Adrenal gland (tissue), 12 donors: Measurements from ENCODE around the gene GDPGP1. TPM values are rescaled to one million over a fixed set of nuclear protein-coding genes. Genes with fewer than 3 reads are reported as not detected.

Experiments used
- DNase-seq, 7 donors: peaks; one replicate each; pipeline ENCODE4 v3.0.0-alpha.2; 2019 to 2020
- H3K27ac ChIP-seq, 5 donors: fragments of 200-600 bp; sonication (generic) in 4 of 5; 1 replicate in 3 of 5; 2 replicates in 2 of 5; pipeline versions ENCODE4 v1.5.1 to v1.8.0; 2016 to 2020; ENCODE audit warnings: mild to moderate bottlenecking in 1 of 5
- H3K27me3 ChIP-seq: fragments of 200-600 bp; 2 replicates; pipeline ENCODE4 v1.8.0; 2021
- H3K36me3 ChIP-seq, 2 donors: fragments of 200-600 bp; replicated peaks in 1 of 2; 1 replicate in 1 of 2; 2 replicates in 1 of 2; pipeline versions ENCODE4 v1.5.1 to v1.8.0; 2018 to 2022
- H3K4me1 ChIP-seq, 2 donors: fragments of 200-600 bp; replicated peaks in 1 of 2; 1 replicate in 1 of 2; 2 replicates in 1 of 2; pipeline versions ENCODE4 v1.5.1 to v1.8.0; 2018 to 2021
- H3K4me3 ChIP-seq, 4 donors: fragments of 200-600 bp; sonication (generic) in 3 of 4; one replicate each; pipeline ENCODE4 v1.5.1; 2016 to 2018
- H3K9me3 ChIP-seq, 3 donors: fragments of 200-600 bp; sonication (generic) in 1 of 3; replicated peaks in 1 of 3; 1 replicate in 2 of 3; 2 replicates in 1 of 3; pipeline versions ENCODE4 v1.5.1 to v1.8.0; 2016 to 2021
- CTCF ChIP-seq, 6 experiments: fragments of 450-650 bp in 4 of 6; fragments of 200-600 bp in 2 of 6; sonication (generic) in 1 of 6; IDR thresholded peaks; 1 replicate in 5 of 6; 2 replicates in 1 of 6; pipeline versions ENCODE4 v1.5.1 to v1.8.0; 2016 to 2021; ENCODE audit warnings: antibody characterized with exemption in 6 of 6, mild to moderate bottlenecking in 2 of 6, moderate library complexity in 1 of 6
- POLR2A ChIP-seq, 2 donors: fragments of 450-650 bp; IDR thresholded peaks; one replicate each; pipeline ENCODE4 v1.6.1; 2017; ENCODE audit warnings: antibody characterized with exemption in 2 of 2, mild to moderate bottlenecking in 2 of 2, moderate library complexity in 1 of 2
- WGBS, 4 donors: extraction: QIAGEN DNeasy Blood & Tissue Kit in 2 of 4; methylation state at CpG; one replicate each; pipeline versions ENCODE4 v1.1.5 to v1.1.7; 2013 to 2017; 5-methylcytosine and 5-hydroxymethylcytosine counted together
- intact Hi-C, 2 donors: fragments of 100-400 bp; cut with DNase I; formaldehyde crosslinking; loops; one replicate each; pipeline versions ENCODE4 v1.14.1 to v1.15.0; 2022 to 2023
- polyA plus RNA-seq, 3 donors: library from polyadenylated mRNA; stranded (reverse); fragments of 200-250 nt in 2 of 3; fragments of 350-450 nt in 1 of 3; fragmentation: Illumina TruSeq in 1 of 3; extraction: RNeasy Lipid Tissue Mini Kit (QIAGEN cat#74804) in 1 of 3; gene quantifications; one replicate each; pipeline ENCODE4 v1.2.3, GENCODE V29; 2013 to 2014
- total RNA-seq, 9 donors: library from RNA; depleted of rRNA in 4 of 9; stranded (reverse); fragments of >200 nt in 4 of 9; fragments of 120-200 nt in 1 of 9; fragmentation: NEBNext Ultra II Directional in 1 of 9; extraction: Animal tissue kit (Norgen Biotek cat#: 25700) in 1 of 9; gene quantifications; one replicate each; pipeline versions ENCODE4 v1.1.0 to v1.2.4, GENCODE V29; 2013 to 2023
- donor health status: healthy with polysubstance abuse.
- donor health status: Bipolar disorder and iron deficiency.
- donor health status: DM: yes; HTN: yes; CAD: no.
- donor health status: DM: no; HTN: no; CAD: no.
- donor health status: DM: no; HTN: no; CAD: no.
- donor health status: DM: yes; HTN: yes; CAD: no.

GDPGP1 gene
- total and polyA plus RNA-seq, 12 donors: 2.6 to 17.1 (median 8.5) TPM

GRCh38 chr15:90232941-90233386 lies 1.0 kb upstream of the GDPGP1 start:
- H3K9me3 ChIP-seq: no peaks in the 10 kb centered on the region
- intact Hi-C loops: no loop called here
- TF ChIP-seq POLR2A (IDR thresholded peaks at IDR 0.05) (no peak), CTCF (IDR thresholded peaks at IDR 0.05) (peak in 4 of 6 experiments; percentile 19 to 58 (median 50))
- H3K36me3 ChIP-seq: peaks cover 0 to 34% of the 10 kb centered on the region in 2 donors
- H3K4me3 ChIP-seq: peak overlapping the region; percentile 37 to 76 (median 72)
- 4 to 8% (median 7%) methylated on average over 9 of the region's 9 CpGs for WGBS, 4 donors
- H3K27me3 ChIP-seq: no peaks in the 10 kb centered on the region
- H3K27ac ChIP-seq: peak overlapping the region; percentile 92 to 97 (median 94)
- DNase-seq: no peak
- peaks cover 41 to 53% of the 10 kb centered on the region in 2 donors for H3K4me1 ChIP-seq

- peak; percentile 98 for DNase-seq
- Histone ChIP-seq H3K36me3 (peaks cover 0 to 31% of the 10 kb centered on the region in 2 donors), H3K4me1 (peaks cover 41 to 53% of the 10 kb centered on the region in 2 donors), H3K27me3 (no peaks in the 10 kb centered on the region), H3K4me3 (peak within 1 kb of the TSS; percentile 37 to 76 (median 72)), H3K9me3 (no peaks in the 10 kb centered on the region), H3K27ac (peak within 1 kb of the TSS; percentile 92 to 97 (median 94))
- 0 to 2% (median 0%) methylated on average over 15 to 63 of the region's 63 CpGs for WGBS, 4 donors
- intact Hi-C loops: loop anchor here in 1 of 2 donors (2.0 kb wide), 1 partner anchor 15 kb away; the partner anchor contains the start of gene TTLL13
- TF ChIP-seq CTCF (IDR thresholded peaks at IDR 0.05): peak in 2 of 6 experiments; percentile 45 to 59
- peak; percentile 46 to 85 for TF ChIP-seq POLR2A (IDR thresholded peaks at IDR 0.05)
Measured at GRCh38 chr15:90233387-90234095, 468 bp upstream of the GDPGP1 start, which contains the start of gene CIB1. Gene CIB1 (minus strand): TSS chr15:90233941. CDS start chr15:90233885, 56 bp downstream.

GRCh38 chr15:90239371-90239770 lies 5.4 kb downstream of the GDPGP1 start:
- Histone ChIP-seq H3K9me3 (no peaks in the 10 kb centered on the region), H3K36me3 (peaks cover 0 to 9% of the 10 kb centered on the region in 2 donors), H3K27ac (no peak overlapping the region), H3K4me1 (peaks cover 12 to 15% of the 10 kb centered on the region in 2 donors), H3K27me3 (no peaks in the 10 kb centered on the region), H3K4me3 (no peak overlapping the region)
- no peak for TF ChIP-seq CTCF (IDR thresholded peaks at IDR 0.05)
- TF ChIP-seq POLR2A (IDR thresholded peaks at IDR 0.05): no peak
- no peak for DNase-seq
- WGBS, 4 donors: 83 to 93% (median 84%) methylated on average over 3 of the region's 3 CpGs
- intact Hi-C loops: no loop called here

- intact Hi-C loops: no loop called here
- WGBS, 4 donors: 93 to 95% (median 94%) methylated on average over 7 to 8 of the region's 8 CpGs
- peaks cover 0 to 9% of the 10 kb centered on the region in 2 donors for H3K36me3 ChIP-seq
Measured at GRCh38 chr15:90240856-90241255, 6.8 kb downstream of the GDPGP1 start.

More at GRCh38 chr15:90240856-90241255, 6.8 kb downstream of the GDPGP1 start:
- H3K27me3 ChIP-seq: no peaks in the 10 kb centered on the region
- H3K4me3 ChIP-seq: no peak overlapping the region
- peaks cover 3 to 6% of the 10 kb centered on the region in 2 donors for H3K4me1 ChIP-seq
- H3K9me3 ChIP-seq: no peaks in the 10 kb centered on the region
- no peak for DNase-seq
- peak overlapping the region in 2 of 5 donors; percentile 59 to 68 for H3K27ac ChIP-seq
- TF ChIP-seq CTCF (IDR thresholded peaks at IDR 0.05) (no peak), POLR2A (IDR thresholded peaks at IDR 0.05) (no peak)
